IMR-90 (cell line): ENCODE data around the gene CDK5. TPM values are rescaled to one million over a fixed set of nuclear protein-coding genes. Genes with fewer than 3 reads are reported as not detected.

ENCODE experiments used
- ATAC-seq: fragments of 200-7000 bp; cut with Tn5 transposase; 2 replicates; pipeline ENCODE4 v1.9.1; 2020; ENCODE audit warnings: low read depth, mild to moderate bottlenecking, moderate library complexity
- BruUV-seq: library from RNA; stranded (reverse); fragments of 400-500 nt; replicated peaks from 2 replicates; lab custom pipeline; 2021; lab: Mats Ljungman, UMichigan
- CTCF ChIA-PET: fragments of 300-600 bp; formaldehyde crosslinking; extraction: SDS; loops from one replicate; lab custom pipeline; 2021; ENCODE audit warnings: antibody characterized with exemption; lab: Yijun Ruan, JAX
- POLR2A ChIA-PET: fragments of 300-600 bp; sonication (Branson Sonifier 250); formaldehyde crosslinking; loops from one replicate; lab custom pipeline; 2022; ENCODE audit warnings: antibody characterized with exemption; ENCODE audit not compliant: unreplicated experiment; lab: Charles Lee
- DNase-seq: peaks from one replicate; pipeline ENCODE4 v3.0.0; 2013
- H2AFZ ChIP-seq: replicated peaks from 2 replicates; pipeline ENCODE3; 2013; ENCODE audit warnings: low read length, mild to moderate bottlenecking; ENCODE audit not compliant: poor library complexity
- H2AK5ac ChIP-seq: 2 replicates; pipeline ENCODE4 v1.6.1; 2013; ENCODE audit warnings: low read depth, low read length, inconsistent platforms
- H2AK9ac ChIP-seq: replicated peaks from 2 replicates; pipeline ENCODE3; 2013; ENCODE audit warnings: mild to moderate bottlenecking, low read depth, low read length, moderate library complexity; ENCODE audit not compliant: poor library complexity
- H2BK120ac ChIP-seq: 2 replicates; pipeline ENCODE4 v1.6.1; 2013; ENCODE audit warnings: low read depth, low read length, inconsistent platforms
- H2BK15ac ChIP-seq: 3 replicates; pipeline ENCODE4 v1.6.1; 2013; ENCODE audit warnings: low read depth, low read length, inconsistent platforms
- H2BK20ac ChIP-seq: 2 replicates; pipeline ENCODE4 v1.6.1; 2013; ENCODE audit warnings: low read depth, mild to moderate bottlenecking, inconsistent platforms, low read length, moderate library complexity
- H2BK5ac ChIP-seq: 2 replicates; pipeline ENCODE4 v1.6.1; 2013; ENCODE audit warnings: mild to moderate bottlenecking, low read depth, low read length, inconsistent platforms; ENCODE audit not compliant: poor library complexity, severe bottlenecking
- H3K14ac ChIP-seq: replicated peaks from 2 replicates; pipeline ENCODE4 v1.6.1; 2013; ENCODE audit warnings: low read depth, low read length, inconsistent platforms
- H3K18ac ChIP-seq: 2 replicates; pipeline ENCODE4 v1.6.1; 2013; ENCODE audit warnings: low read depth, low read length, control low read depth
- H3K23ac ChIP-seq: 2 replicates; pipeline ENCODE4 v1.6.1; 2013; ENCODE audit warnings: low read depth, low read length, inconsistent platforms
- H3K27ac ChIP-seq: 2 replicates; pipeline ENCODE4 v1.5.1; 2013; ENCODE audit warnings: mild to moderate bottlenecking, control low read depth, low read length; ENCODE audit not compliant: insufficient read depth
- H3K27me3 ChIP-seq: 2 replicates; pipeline ENCODE4 v1.6.1; 2013; ENCODE audit warnings: low read length; ENCODE audit not compliant: control insufficient read depth, insufficient read depth
- H3K36me3 ChIP-seq: 2 replicates; pipeline ENCODE4 v1.6.1; 2013; ENCODE audit warnings: low read length, mixed read lengths; ENCODE audit not compliant: control insufficient read depth, insufficient read depth
- H3K4ac ChIP-seq: 2 replicates; pipeline ENCODE4 v1.6.1; 2013; ENCODE audit warnings: low read depth, low read length, inconsistent platforms
- H3K4me1 ChIP-seq: 2 replicates; pipeline ENCODE4 v1.6.1; 2013; ENCODE audit warnings: low read length, mixed read lengths; ENCODE audit not compliant: control insufficient read depth, insufficient read depth
- H3K4me2 ChIP-seq: 2 replicates; pipeline ENCODE4 v1.6.1; 2013; ENCODE audit warnings: low read depth, mild to moderate bottlenecking, control low read depth, low read length, moderate library complexity
- H3K4me3 ChIP-seq: 2 replicates; pipeline ENCODE4 v1.5.1; 2013; ENCODE audit warnings: low read depth, mild to moderate bottlenecking, control low read depth, low read length, moderate library complexity; ENCODE audit not compliant: insufficient read depth
- H3K56ac ChIP-seq: 2 replicates; pipeline ENCODE4 v1.6.1; 2013; ENCODE audit warnings: low read length, inconsistent platforms; ENCODE audit not compliant: insufficient read depth; ENCODE audit errors: extremely low read depth
- H3K79me1 ChIP-seq, 2 experiments: 2 replicates each; pipeline ENCODE4 v1.6.1; 2013; ENCODE audit warnings: low read length in 2 of 2, inconsistent platforms in 1 of 2, low read depth in 1 of 2
- H3K9ac ChIP-seq: 2 replicates; pipeline ENCODE4 v1.6.1; 2013; ENCODE audit warnings: low read depth, low read length, control low read depth
- H3K9me1 ChIP-seq: 2 replicates; pipeline ENCODE4 v1.6.1; 2013; ENCODE audit warnings: low read length, inconsistent platforms; ENCODE audit not compliant: insufficient read depth
- H3K9me3 ChIP-seq: 2 replicates; pipeline ENCODE4 v1.6.1; 2013; ENCODE audit warnings: low read length; ENCODE audit not compliant: control insufficient read depth, insufficient read depth
- H4K20me1 ChIP-seq: 2 replicates; pipeline ENCODE4 v1.6.1; 2013; ENCODE audit warnings: low read length, inconsistent platforms; ENCODE audit not compliant: insufficient read depth
- H4K5ac ChIP-seq: 2 replicates; pipeline ENCODE4 v1.6.1; 2013; ENCODE audit warnings: mild to moderate bottlenecking, low read depth, low read length, control low read depth
- H4K8ac ChIP-seq, 2 experiments: 2 replicates each; pipeline ENCODE4 v1.6.1; 2013; ENCODE audit warnings: low read depth in 2 of 2, low read length in 2 of 2, control low read depth in 1 of 2, inconsistent platforms in 1 of 2
- H4K91ac ChIP-seq: 2 replicates; pipeline ENCODE4 v1.6.1; 2013; ENCODE audit warnings: low read depth, low read length, inconsistent platforms; ENCODE audit not compliant: insufficient read depth
- CHD1 ChIP-seq: IDR thresholded peaks from 2 replicates; pipeline ENCODE4 v1.6.1; 2012; ENCODE audit warnings: low read depth, low read length, improper control_type of control experiment
- WGBS, 2 experiments: methylation state at CpG; one replicate each; pipeline versions ENCODE4 v1.1.5 to v1.1.7; 2013; ENCODE audit warnings: missing lambda C conversion rate in 2 of 2; ENCODE audit not compliant: insufficient read length in 1 of 2; ENCODE audit errors: extremely low coverage in 2 of 2; 5-methylcytosine and 5-hydroxymethylcytosine counted together
- dilution Hi-C: fragments of 300-500 bp; cut with HindIII; formaldehyde crosslinking; loops from one replicate; pipeline ENCODE4 v1.14.3; 2018; ENCODE audit warnings: low sequenced_read_pairs; ENCODE audit not compliant: unreplicated experiment
- in situ Hi-C: fragments of 300-500 bp; cut with MboI; formaldehyde crosslinking; loops from 3 replicates; pipeline ENCODE4 v1.14.3; 2019; ENCODE audit warnings: low sequenced_read_pairs, inconsistent platforms, mixed read lengths
- intact Hi-C: fragments of 100-400 bp; cut with micrococcal nuclease; formaldehyde crosslinking; loops from 2 replicates; pipeline ENCODE4 v1.10.0; 2022
- polyA plus RNA-seq, 3 experiments: library from polyadenylated mRNA; depleted of rRNA; stranded (reverse); fragments of >200 nt; gene quantifications; 2 replicates each; pipeline ENCODE4 v1.2.3, GENCODE V29; 2012; ENCODE audit warnings: low replicate concordance in 1 of 3
- total RNA-seq: library from RNA; depleted of rRNA; stranded (reverse); fragments of >200 nt; gene quantifications from 2 replicates; pipeline ENCODE4 v1.2.3, GENCODE V29; 2012

CDK5 gene
- total and polyA plus RNA-seq, 2 of the 4 experiments (the other 2 are of a cell fraction), result 22.4 to 34.8 TPM

GRCh38 chr7:151010037-151010306 is 47.7 kb downstream of the CDK5 start:
- Histone ChIP-seq H2AK5ac (no peak overlapping the region), H3K9me1 (no peaks in the 10 kb centered on the region), H2AFZ (peak overlapping the region; percentile 57), H3K4me3 (no peak overlapping the region), H3K4ac (no peak overlapping the region), H3K27ac (no peak overlapping the region), H3K56ac (no peak overlapping the region), H4K20me1 (no peaks in the 10 kb centered on the region), H3K14ac (no peak overlapping the region), H4K8ac (no peak overlapping the region), H2BK120ac (no peak overlapping the region), H3K79me1 (no peaks in the 10 kb centered on the region), H4K91ac (no peak overlapping the region), H2BK15ac (no peak overlapping the region), H3K27me3 (peaks cover 20% of the 10 kb centered on the region), H3K4me1 (peaks cover 9% of the 10 kb centered on the region; the same call in 1 of the 2 replicates), H2BK20ac (no peak overlapping the region), H3K9me3 (no peaks in the 10 kb centered on the region), H3K23ac (no peak overlapping the region), H3K36me3 (no peaks in the 10 kb centered on the region), H2AK9ac (no peak overlapping the region), H3K4me2 (no peak overlapping the region), H4K5ac (no peak overlapping the region), H3K18ac (no peak overlapping the region), H2BK5ac (no peak overlapping the region), H3K9ac (no peak overlapping the region)
- 20% methylated on average over 3 of the region's 7 CpGs; no CpG with 5 or more reads in 1 of the 2 experiments for WGBS, 2 experiments
- ChIA-PET CTCF (no interaction called here), POLR2A (no interaction called here)
- no peak for DNase-seq
- no peak for TF ChIP-seq CHD1
- intact Hi-C loops, result loop anchor here (5.0 kb wide), 1 partner anchor 102 kb away; no protein-coding TSS in a partner anchor
- in situ Hi-C loops, result no loop called here
- ATAC-seq, result no peak
- no TSS peak for BruUV-seq
- dilution Hi-C loops, result no loop called here
